HG03045 (cell line): ENCODE measurements around the gene KLC3.

Source experiments
- ATAC-seq: cut with Tn5 transposase; IDR thresholded peaks from one replicate; pipeline ENCODE4 v1.9.1; 2021; ENCODE audit warnings: mild to moderate bottlenecking, moderate library complexity; ENCODE audit not compliant: unreplicated experiment

KLC3 gene

DNA sequence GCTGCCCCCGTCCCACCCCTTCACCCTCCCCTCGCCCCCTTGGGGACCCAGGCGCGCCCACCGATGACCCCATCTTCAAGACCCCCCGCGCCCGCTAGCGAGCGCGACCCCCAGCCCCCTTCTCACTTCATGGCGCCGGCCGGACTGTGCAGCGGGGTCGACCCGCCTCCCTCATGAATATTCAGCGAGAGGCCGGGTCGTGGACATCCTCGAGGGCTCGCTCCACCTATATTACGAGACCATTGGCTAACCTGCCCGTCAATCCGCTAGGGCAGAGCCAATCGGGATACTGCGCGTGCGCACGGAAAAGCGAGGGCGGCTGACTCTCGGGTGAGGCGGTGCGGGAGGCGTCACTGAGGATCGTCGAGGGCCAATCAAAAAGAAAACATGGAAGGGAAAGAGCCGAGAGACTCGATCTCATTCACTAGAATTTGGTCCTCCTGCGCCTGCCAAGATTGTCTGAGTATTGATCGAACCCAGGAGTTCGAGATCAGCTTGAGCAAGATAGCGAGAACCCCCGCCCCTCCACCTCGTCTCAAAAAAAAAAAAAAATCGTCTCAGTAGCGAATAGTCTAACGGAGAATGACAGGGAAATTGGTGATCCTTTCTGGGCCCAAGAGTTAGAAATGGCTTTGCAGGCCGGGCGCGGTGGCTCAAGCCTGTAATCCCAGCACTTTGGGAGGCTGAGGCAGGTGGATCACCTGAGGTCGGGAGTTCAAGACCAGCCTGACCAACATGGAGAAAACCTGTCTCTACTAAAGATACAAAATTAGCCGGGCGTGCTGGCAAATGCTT, 30.1 kb downstream of the KLC3 start, which contains the start of gene ERCC2:
Gene ERCC2, minus strand, starts transcription at position 164 of the 795 bp plus-strand sequence. Its CDS starts 33 bp downstream, at position 131.
- ATAC-seq, result peak; percentile 92

DNA sequence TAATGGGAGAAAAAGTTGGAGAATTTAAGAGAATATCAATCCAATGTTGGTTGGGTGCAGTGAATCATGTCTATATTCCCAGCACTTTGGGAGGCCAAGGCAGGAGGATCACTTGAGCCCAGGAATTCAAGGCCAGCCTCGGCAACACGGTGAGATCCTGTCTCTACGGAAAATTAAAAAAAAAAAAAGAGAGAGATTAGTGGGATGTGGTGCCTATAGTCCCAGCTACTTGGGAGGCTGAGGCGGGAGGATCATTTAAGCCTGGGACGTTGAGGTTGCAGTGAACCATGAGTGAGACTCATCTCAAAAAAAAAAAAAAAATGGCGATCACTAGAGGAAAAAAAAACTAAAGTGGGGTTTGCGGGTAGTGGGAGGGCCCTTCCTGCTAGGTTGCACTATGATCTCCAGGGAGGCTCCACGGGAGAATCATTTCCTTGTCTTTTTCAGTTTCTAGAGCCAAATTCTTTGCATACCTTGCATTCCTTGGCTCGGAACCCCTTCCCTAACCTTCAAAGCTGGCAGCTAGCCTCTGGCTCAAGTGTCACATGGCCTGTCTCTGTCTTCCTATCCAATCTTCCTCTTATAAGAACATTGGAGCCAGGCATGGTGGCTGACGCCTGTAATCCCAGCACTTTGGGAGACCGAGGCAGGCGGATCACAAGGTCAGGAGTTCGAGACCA, 35.6 kb downstream of the KLC3 start:
- no peak for ATAC-seq

DNA sequence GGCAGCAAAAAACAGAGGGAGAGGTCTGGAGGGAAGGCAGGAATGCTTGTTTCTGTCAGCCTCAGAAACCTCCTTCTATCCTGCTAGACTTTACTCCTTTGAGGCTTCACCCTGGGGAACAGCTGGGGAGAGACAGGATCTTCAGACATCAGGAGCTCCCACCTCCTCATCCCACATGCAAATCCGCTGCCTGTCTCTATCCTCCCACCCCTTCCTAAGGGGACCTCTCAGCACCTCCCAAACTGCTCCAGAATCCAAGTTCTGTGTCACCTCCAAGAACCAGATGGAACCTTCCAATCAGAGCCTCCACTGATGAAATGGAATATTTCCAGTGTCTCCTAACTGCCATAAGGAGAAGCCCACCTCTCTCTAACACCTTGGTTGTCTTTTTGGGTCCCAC, 39.6 kb downstream of the KLC3 start:
- no peak for ATAC-seq

DNA sequence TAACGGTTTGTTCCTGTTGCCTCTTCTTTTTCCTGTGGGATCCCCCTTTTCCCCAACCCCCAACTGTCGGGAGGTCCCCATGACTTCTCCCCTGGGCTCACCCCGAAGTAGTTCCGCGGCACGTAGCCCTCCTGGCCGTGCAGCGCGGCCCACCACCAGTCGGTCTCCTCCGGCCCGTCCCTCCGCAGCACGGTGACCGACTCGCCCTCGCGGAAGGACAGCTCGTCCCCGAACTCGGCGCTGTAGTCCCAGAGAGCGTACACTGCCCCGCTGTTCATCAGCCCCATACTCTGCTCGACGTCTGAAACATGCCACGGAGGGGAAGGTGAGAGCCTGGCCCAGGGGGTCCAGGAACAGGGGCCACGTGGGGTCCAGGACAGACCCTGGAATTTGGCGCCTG, 41.9 kb downstream of the KLC3 start:
- ATAC-seq, result no peak

DNA sequence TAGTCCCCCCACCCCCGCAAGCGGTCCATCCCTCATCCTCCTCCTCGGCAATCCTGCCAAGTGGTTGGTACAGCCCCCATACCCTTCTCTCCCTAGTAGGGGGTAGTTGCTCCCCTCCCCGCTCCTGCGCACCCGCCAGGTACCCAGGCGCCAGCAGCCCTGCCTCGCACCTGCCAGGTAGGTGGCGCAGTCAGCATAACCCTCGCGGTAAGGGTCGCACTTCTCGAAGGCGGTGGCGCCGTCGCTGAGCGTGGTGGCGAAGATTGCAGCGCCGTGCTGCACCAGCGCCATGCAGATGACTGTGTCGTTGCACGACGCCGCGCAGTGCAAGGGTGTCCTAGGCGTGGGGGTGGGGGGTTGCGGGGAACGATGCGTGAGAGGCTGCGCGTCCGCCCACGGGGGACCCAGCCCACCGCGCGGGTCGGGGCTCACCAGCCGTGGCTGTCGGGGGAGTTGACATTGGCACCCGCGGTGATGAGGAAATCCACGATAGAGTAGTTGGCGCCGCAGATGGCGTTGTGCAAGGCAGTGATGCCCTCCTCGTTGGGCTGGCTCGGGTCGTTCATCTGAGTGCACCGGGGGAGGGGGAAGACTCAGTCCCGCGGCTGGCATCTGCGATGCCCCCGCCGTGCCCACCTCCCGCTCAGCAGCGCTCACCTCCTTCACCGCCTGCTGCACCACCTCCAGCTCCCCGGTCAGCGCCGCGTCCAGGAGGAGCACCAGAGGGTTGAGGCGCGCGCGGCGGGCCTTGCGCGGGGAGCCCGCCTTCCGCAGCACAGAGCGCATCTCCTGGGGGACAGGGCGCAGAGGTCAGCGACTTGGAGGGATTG, 45.1 kb downstream of the KLC3 start:
- ATAC-seq, result no peak

DNA sequence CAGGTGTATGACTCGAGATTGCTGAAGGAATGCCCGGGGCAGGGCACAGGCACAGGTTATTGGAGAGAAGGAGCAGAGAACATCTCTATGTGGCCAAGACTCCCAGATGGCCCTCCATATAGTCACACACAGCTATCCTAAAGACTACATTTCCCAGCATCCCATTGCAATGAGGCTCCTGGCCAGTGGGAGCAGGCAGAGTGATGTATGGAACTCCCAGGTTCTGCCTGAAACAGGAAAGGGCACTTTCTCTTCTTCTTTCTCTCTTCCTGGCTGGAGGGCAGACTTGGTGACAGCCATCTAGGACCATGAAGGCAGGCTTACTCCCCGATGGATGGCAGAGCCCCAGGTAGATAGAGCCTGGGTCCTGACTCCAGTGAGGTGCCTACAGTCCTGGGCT, 50.8 kb downstream of the KLC3 start:
- no peak for ATAC-seq

DNA sequence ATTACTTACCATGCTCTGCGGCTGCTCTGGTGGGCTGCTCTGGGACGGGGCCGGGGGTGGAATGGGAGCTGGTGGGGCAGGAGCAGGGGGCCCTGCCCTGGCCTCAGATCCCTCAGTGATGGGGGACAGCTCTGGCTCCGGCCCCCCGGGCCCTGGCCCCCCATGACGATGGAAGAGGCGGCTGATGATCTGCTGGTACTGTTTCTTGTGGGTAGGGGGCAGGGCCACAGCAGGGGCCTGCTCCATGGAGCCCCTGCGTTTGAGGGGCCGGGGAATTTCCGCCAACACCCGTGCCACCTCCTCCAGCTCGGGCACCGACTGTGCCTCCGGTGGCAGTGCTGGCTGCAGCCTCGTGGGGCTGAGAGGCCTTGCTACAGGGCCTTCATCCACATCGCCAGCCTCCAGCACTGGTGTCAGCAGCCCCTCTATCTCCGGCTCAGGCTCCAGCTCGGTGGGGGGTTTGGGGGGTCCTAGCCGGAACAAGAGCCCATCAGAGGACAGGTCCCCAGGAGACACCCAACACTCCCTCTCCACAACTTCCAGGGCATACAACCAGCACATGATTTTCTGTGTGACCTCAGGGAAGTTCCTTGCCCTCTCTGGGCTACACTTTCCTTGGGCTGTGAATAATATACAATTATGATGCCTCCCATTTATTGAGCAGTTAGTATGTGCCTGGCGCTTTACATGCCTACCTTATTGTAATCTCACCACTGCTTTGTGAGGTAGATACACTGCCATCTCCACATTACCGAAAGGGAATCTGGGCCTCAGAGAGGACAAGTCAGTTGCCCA, 51.5 kb downstream of the KLC3 start:
- no peak for ATAC-seq

DNA sequence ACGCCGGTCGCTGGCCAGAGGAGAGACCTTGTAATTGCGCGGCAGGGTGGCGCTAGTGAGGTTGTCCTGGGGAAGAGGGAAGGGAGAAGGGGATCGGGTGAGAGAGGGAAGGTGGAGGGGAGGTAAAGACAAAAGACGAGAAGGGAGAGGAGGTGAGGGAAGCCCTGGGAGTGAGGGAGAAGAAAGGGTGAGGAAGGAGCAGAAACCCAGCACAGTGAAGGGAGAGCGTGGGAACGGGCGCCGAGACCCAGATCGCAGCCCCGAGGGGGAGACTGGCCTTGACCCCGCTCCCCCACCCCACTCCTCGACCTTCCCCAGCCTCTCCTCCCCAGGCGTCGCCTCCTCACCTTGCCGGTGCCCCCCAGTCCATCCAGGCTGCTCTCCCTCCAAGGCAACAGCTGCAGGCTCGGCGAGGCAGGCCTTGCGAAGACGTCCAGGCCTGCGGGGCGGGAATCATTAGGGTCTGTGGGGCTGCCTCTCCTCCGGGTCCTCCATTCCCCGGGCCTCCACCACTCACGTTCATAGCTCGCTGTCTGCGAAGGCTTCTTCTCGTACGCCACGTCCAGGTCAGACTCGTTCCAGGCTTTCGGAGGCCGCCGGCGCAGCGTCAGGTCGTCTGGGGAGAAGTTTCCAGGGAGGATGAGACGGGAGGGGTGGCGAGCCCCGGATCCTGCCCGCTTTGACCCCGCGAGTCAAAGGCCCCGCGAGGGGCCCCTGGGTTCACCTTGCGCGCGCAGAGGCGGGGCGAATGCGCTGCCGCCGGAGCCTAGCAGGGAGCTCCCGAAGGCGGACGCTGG, 55.5 kb downstream of the KLC3 start:
- ATAC-seq, result no peak

DNA sequence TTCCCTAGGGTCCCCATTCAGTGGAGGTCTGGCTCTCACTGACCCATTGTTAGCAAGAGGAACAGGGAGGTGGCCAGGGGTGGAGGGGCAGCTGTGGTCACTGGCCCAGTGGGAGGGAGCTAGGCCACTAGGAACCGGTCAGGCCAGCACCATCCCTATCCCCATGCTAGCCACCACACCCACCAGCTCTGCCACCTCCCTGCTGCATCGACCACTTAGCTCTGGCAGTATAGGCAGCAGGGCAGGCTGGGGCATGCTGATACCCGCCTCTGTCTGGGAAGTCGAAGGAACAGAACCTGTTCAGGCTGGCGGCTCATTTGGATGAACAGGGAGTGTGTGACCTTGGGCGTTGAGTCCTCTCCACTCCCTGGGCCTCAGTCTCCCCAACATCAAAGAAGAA, 59.6 kb downstream of the KLC3 start:
- no peak for ATAC-seq
